Epithelial cell of proximal tubule (primary cell): Measurements from ENCODE around the gene R3HDM2. TPM values are rescaled to one million over a fixed set of nuclear protein-coding genes. Genes with fewer than 3 reads are reported as not detected.

Experiments used
- DNase-seq: peaks from one replicate; pipeline ENCODE4 v3.0.0-alpha.2; 2011; ENCODE audit warnings: low read depth
- H3K4me3 ChIP-seq: 2 replicates; pipeline ENCODE4 v1.5.1; 2011; ENCODE audit warnings: low read depth, mild to moderate bottlenecking, low read length
- CTCF ChIP-seq: conservative IDR thresholded peaks from 2 replicates; pipeline ENCODE4 v1.5.1; 2012; ENCODE audit warnings: low read depth, mild to moderate bottlenecking, low read length
- total RNA-seq: library from RNA; depleted of rRNA; stranded (reverse); fragments of >200 nt; gene quantifications from 2 replicates; pipeline ENCODE4 v1.2.3, GENCODE V29; 2015

The R3HDM2 gene
- total RNA-seq, 1 donor from 2014 or later, result 12.5 TPM

DNA sequence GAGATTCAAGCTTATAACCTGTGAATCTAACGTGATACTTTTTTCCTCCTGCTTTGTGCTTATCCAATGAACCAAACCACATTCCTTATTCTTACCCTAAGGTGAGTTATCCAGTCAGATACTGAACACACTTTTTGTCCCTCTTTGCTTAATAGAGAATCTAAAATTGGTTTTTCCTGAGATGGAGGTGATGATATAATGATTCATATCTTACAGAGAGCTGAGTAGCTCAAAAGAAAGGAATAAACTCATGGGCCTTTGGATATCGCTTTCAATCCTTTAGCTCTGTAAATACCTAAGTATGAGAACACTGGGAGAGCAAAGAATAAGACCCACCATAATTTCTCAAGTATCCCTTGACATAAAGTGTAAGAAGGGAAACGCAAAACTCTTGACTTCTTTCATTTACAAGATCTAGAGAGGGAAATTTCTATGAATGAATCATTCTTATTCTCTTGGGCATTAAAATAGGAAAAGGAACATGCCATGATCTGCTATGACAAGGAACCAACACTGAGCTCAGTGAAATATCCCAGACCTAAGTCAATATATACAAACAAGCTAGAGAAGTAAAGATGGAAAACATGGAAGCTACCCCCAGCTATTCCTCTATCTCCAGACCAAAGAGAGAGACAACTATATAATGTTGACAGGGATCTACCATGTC lies 98.1 kb downstream of the R3HDM2 start:
- DNase-seq, result no peak
- TF ChIP-seq CTCF, result no peak
- no peak overlapping the region for H3K4me3 ChIP-seq

GRCh38 chr12:57330992-57331391 lies 99.9 kb downstream of the R3HDM2 start:
- DNase-seq, result no peak
- H3K4me3 ChIP-seq, result no peak overlapping the region
- no peak for TF ChIP-seq CTCF

DNA sequence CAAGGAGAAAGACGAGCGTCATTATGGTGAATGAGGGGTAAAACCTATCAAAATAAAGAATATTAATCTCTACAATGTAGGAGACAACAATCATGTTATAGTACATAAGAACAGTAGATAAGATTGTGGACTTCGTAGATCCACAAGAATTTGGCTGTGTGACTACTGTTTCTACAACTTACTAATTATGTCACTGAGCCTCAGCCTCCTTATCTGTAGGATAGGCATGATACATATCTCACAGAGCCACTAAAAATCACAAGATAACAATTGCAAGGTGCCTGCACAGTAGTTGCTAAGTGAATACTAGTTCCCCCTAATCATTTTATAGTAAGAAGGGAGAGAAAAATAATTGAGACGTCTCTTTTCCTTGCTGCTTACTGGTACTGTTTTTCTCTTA lies 101.6 kb downstream of the R3HDM2 start:
- H3K4me3 ChIP-seq, result no peak overlapping the region
- TF ChIP-seq CTCF, result no peak
- DNase-seq, result no peak

GRCh38 chr12:57325395-57325794 lies 105.4 kb downstream of the R3HDM2 start:
- no peak for DNase-seq
- no peak for TF ChIP-seq CTCF
- H3K4me3 ChIP-seq, result no peak overlapping the region

- TF ChIP-seq CTCF, result no peak
- H3K4me3 ChIP-seq, result no peak overlapping the region
- DNase-seq, result no peak
Measured at GRCh38 chr12:57323416-57323815, 107.4 kb downstream of the R3HDM2 start.

DNA sequence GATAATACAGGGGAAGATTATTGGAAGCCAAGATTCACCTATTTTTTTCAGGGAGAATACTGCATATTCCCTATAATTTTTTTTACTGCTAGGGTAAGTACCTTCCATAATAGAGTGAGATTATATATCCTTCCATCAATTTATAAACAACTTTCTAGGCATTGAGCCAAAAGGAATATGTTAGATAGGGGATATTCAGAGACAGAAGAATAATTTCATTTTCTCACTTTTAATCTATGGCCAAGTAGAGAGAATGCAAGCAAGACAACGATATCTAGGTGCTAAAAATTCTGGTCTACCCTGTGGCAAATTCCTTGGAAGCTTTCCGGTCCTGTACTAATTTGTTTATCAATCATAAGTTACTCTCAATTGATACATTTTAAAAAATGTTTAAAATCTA lies 110.2 kb downstream of the R3HDM2 start:
- no peak overlapping the region for H3K4me3 ChIP-seq
- DNase-seq, result no peak
- TF ChIP-seq CTCF, result no peak

DNA sequence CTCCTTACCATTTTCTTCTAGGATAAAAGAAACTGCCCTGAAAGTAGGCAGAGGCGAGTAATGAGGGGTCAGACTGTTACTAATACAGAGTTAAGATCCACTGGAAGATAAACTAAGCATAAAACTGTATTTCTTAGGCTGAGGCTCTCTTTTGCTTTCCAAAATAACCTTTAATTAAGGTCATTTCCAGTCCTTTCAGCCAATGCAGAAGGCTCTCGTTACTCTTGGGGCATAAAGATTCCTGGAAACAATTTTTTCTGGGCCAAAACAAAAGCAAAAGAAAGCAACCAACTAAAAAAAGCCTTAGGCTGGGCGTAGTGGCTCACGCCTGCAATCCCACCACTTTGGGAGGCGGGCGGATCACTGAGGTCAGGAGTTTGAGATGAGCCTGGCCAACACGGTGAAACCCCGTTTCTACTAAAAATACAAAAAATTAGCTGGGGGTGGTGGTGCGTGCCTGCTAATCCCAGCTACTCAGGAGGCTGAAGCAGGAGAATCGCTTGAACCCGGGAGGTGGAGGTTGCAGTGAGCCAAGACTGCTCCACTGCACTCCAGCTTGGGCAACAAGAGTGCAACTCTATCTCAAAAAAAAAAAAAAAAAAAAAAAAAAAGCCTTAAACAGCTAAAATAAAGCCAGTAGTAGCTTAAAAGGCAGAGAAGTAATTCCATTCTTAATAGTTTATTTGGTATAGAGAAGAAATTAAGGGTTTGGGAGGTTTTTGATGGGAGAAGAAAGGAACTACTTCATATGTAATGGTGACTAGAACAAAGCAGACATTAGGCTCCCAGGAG lies 111.0 kb downstream of the R3HDM2 start:
- no peak overlapping the region for H3K4me3 ChIP-seq
- no peak for TF ChIP-seq CTCF
- no peak for DNase-seq
